ENCODE data around the gene ASIC4. TPM values are rescaled to one million over a fixed set of nuclear protein-coding genes. Genes with fewer than 3 reads are reported as not detected.

ASIC4 gene
- polyA plus RNA-seq, 1 donor (not counting 4 experiments of a cell fraction or from before 2014, with no cell fraction given) = not detected

- no peak overlapping the region for H2AFZ ChIP-seq (ENCODE audit: control insufficient read depth, low read length)
- H3K79me2 ChIP-seq (ENCODE audit: control insufficient read depth, insufficient read depth, low read length) = peaks cover 7% of the 10 kb centered on the region
- peaks cover 0 to 1% of the 10 kb centered on the region in 2 experiments for H3K36me3 ChIP-seq (ENCODE audit: control insufficient read depth in 2 of 2, extremely low read depth in 1 of 2, insufficient read depth in 2 of 2, low read length in 2 of 2)
- H3K4me3 ChIP-seq (ENCODE audit: control insufficient read depth in 2 of 3, extremely low read depth in 1 of 3, insufficient read depth in 2 of 3, low read depth in 1 of 3, low read length in 3 of 3) = no peak overlapping the region
- DNase-seq (ENCODE audit: low read depth, low spot score) (no peak), FAIRE-seq (no peak)
- H3K9me1 ChIP-seq (ENCODE audit: control insufficient read depth, extremely low read depth, insufficient read depth, low read length) = no peaks in the 10 kb centered on the region
- H3K27ac ChIP-seq (ENCODE audit: control insufficient read depth, insufficient read depth, low read length) = no peak overlapping the region
- peaks cover 15% of the 10 kb centered on the region for H3K4me1 ChIP-seq (ENCODE audit: control insufficient read depth, extremely low read depth, insufficient read depth, low read length)
- peaks cover 3% of the 10 kb centered on the region for H4K20me1 ChIP-seq (ENCODE audit: control insufficient read depth, extremely low read depth, insufficient read depth, low read length)
- TF ChIP-seq CTCF (optimal IDR thresholded peaks at IDR 0.05 in 1 of 3, IDR thresholded peaks at IDR 0.05 in 1 of 3, conservative IDR thresholded peaks at IDR 0.05 in 1 of 3; ENCODE audit: extremely low read depth in 1 of 3, insufficient read depth in 2 of 3, low read length in 3 of 3) = peak; percentile 55 to 64 (median 58)
- no peak for TF ChIP-seq EZH2 (IDR thresholded peaks at IDR 0.05; ENCODE audit: low read length)
- no peaks in the 10 kb centered on the region for H3K9me3 ChIP-seq (ENCODE audit: control insufficient read depth, low read depth, low read length)
- dilution Hi-C loops (cut with MboI; ENCODE audit: extremely low pct_ligation_motif_present, low sequenced_read_pairs) = no loop called here
- peak overlapping the region; percentile 4 for H3K9ac ChIP-seq (ENCODE audit: control insufficient read depth, extremely low read depth, insufficient read depth, low read length)
- H3K4me2 ChIP-seq (ENCODE audit: control insufficient read depth, extremely low read depth, insufficient read depth, low read depth, low read length) = no peak overlapping the region
- peaks cover 50% of the 10 kb centered on the region for H3K27me3 ChIP-seq (ENCODE audit: control insufficient read depth, extremely low read depth, insufficient read depth, low read length)
Observed at GRCh38 chr2:219495531-219496122, 18.7 kb upstream of the ASIC4 start.

GRCh38 chr2:219496247-219496824 lies 17.9 kb upstream of the ASIC4 start:
- peaks cover 15% of the 10 kb centered on the region for H3K4me1 ChIP-seq (ENCODE audit: control insufficient read depth, extremely low read depth, insufficient read depth, low read length)
- H4K20me1 ChIP-seq (ENCODE audit: control insufficient read depth, extremely low read depth, insufficient read depth, low read length) = peaks cover 3% of the 10 kb centered on the region
- H3K4me3 ChIP-seq (ENCODE audit: control insufficient read depth in 2 of 3, extremely low read depth in 1 of 3, insufficient read depth in 2 of 3, low read depth in 1 of 3, low read length in 3 of 3) = no peak overlapping the region
- H3K4me2 ChIP-seq (ENCODE audit: control insufficient read depth, extremely low read depth, insufficient read depth, low read depth, low read length) = no peak overlapping the region
- no peak overlapping the region for H2AFZ ChIP-seq (ENCODE audit: control insufficient read depth, low read length)
- peaks cover 50% of the 10 kb centered on the region for H3K27me3 ChIP-seq (ENCODE audit: control insufficient read depth, extremely low read depth, insufficient read depth, low read length)
- no peak overlapping the region for H3K27ac ChIP-seq (ENCODE audit: control insufficient read depth, insufficient read depth, low read length)
- H3K9me3 ChIP-seq (ENCODE audit: control insufficient read depth, low read depth, low read length) = no peaks in the 10 kb centered on the region
- H3K9me1 ChIP-seq (ENCODE audit: control insufficient read depth, extremely low read depth, insufficient read depth, low read length) = no peaks in the 10 kb centered on the region
- DNase-seq (ENCODE audit: low read depth, low spot score) = no peak
- dilution Hi-C loops (cut with MboI; ENCODE audit: extremely low pct_ligation_motif_present, low sequenced_read_pairs) = no loop called here
- no peak overlapping the region for H3K9ac ChIP-seq (ENCODE audit: control insufficient read depth, extremely low read depth, insufficient read depth, low read length)
- H3K36me3 ChIP-seq (ENCODE audit: control insufficient read depth in 2 of 2, extremely low read depth in 1 of 2, insufficient read depth in 2 of 2, low read length in 2 of 2) = peaks cover 0 to 1% of the 10 kb centered on the region in 2 experiments
- TF ChIP-seq EZH2 (IDR thresholded peaks at IDR 0.05; ENCODE audit: low read length) = no peak
- TF ChIP-seq CTCF (optimal IDR thresholded peaks at IDR 0.05 in 1 of 3, IDR thresholded peaks at IDR 0.05 in 1 of 3, conservative IDR thresholded peaks at IDR 0.05 in 1 of 3; ENCODE audit: extremely low read depth in 1 of 3, insufficient read depth in 2 of 3, low read length in 3 of 3) = no peak
- H3K79me2 ChIP-seq (ENCODE audit: control insufficient read depth, insufficient read depth, low read length) = peaks cover 7% of the 10 kb centered on the region
- no peak for FAIRE-seq
